GM19238 (cell line): ENCODE results near the gene CEP89.
"Not testable (repeated sequence)": the region's sequence is repeated elsewhere in the genome, so short reads cannot be mapped to it uniquely, and the experiment has no call there.

ENCODE experiments used
- DNase-seq: peaks from one replicate; pipeline ENCODE4 v3.0.0; 2011; ENCODE audit warnings: low spot score; ENCODE audit not compliant: insufficient read length

The CEP89 gene

GRCh38 chr19:32971715-32972540, at the start of gene CEP89, which contains the start of gene FAAP24:
Gene CEP89, minus strand, starts transcription at chr19:32971958. Its CDS starts 84 bp downstream, at chr19:32971874.
Gene FAAP24, plus strand, starts transcription at chr19:32972242. Its CDS starts 955 bp downstream, at chr19:32973197.
- DNase-seq, result peak; percentile 97

GRCh38 chr19:33010891-33011290, 39.1 kb upstream of the CEP89 start:
- DNase-seq, result not testable (repeated sequence)

GRCh38 chr19:33008738-33009137, 37.0 kb upstream of the CEP89 start:
- no peak for DNase-seq

DNA sequence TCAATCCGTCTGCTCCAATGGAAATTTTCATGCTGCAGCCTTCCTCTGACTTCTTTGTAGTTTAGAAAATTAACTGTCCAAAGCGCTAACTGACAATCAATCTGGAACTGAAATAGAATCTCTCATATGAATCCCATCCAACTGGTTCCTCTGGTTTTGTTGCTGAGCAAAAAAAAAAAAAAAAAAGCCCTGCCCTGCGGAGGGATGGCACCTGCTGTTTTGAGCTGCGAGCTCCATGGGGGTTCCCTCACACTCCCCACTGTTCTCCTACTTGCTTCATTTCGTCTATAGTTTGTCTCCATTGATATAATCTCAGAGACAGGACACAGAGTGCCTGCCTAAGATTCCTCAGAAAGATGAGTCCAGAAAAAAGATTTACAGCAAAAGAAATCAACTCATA, 33.7 kb upstream of the CEP89 start:
- DNase-seq, result no peak

- not testable (repeated sequence) for DNase-seq
Measured at GRCh38 chr19:33003424-33004024, 31.8 kb upstream of the CEP89 start.

DNA sequence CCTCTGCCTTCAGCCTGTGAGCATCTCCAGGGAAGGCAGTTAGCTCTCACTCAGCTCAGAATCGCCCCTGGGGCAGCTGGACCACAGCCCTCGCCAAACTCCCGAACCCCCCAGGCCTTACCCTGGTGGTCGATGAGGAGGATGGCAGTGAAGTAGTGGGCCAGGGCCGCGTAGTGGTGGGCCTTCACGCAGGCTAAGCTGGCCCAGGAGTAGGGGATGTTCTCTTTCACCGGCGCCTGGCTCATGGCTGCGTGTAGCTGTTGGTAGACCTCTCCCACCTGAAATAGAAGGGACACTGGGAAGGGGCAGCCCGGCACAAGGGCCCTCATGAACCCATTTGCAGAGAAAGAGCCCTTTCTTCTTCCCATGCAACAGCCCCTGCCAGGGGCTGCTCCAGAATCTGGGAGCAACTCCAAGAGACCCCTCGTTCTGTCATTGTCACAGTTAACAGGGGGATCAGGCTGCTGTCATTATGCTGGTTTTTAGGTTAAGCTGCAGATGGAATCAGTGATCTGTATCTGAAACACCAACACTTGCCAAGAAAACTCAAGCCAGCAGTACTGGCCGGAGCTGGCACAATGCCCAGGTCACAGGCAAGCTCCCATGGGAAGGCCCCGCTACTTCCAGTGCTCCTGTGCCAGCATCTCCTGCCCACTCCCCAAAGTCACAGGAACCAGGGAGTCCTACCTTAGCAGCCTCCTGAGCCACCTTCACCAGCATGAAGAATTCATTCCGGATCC, 30.5 kb upstream of the CEP89 start:
- not testable (repeated sequence) for DNase-seq

DNA sequence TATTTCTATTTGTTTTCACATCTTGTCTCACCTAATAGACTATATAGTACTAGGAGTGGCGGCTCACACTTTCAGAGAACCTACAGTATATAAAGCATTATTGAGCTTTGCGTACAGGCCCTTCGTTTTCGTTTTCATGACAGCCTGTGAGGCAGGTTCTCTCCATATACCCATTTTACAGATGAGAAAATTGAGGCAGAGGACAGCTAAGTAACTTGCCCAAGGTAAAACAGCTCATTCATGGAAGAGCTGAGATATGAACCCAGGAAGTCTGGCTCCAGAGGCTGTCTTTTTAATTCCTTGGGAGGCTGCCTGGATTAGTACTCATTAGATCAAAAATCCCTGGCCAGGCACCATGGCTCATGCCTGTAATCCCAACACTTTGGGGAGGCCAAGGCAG, 29.2 kb upstream of the CEP89 start:
- DNase-seq, result no peak

- no peak for DNase-seq
Measured at GRCh38 chr19:33000510-33000909, 28.8 kb upstream of the CEP89 start.

DNA sequence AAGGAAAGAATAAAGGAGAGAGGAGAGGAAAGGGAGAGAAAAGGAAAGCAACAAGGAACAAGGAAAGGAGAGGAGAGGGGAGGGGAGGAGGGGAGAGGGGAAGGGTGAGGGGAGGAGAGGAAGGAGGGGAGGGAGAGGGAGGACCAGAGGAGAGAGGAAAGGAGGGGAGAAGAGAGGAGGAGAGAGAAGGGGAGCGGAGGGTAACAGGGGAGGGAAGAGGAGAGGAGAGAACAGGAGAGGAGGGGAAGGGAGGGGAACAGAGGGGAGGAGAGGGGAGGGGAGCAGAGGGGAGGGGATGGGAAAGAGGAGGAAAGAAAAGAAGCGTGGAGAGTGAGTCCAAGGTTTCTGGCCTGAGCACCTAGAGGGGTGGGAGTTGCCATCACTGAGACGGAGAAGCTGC, 27.0 kb upstream of the CEP89 start:
- DNase-seq, result no peak

GRCh38 chr19:32997716-32998355, 26.1 kb upstream of the CEP89 start:
- DNase-seq, result no peak

DNA sequence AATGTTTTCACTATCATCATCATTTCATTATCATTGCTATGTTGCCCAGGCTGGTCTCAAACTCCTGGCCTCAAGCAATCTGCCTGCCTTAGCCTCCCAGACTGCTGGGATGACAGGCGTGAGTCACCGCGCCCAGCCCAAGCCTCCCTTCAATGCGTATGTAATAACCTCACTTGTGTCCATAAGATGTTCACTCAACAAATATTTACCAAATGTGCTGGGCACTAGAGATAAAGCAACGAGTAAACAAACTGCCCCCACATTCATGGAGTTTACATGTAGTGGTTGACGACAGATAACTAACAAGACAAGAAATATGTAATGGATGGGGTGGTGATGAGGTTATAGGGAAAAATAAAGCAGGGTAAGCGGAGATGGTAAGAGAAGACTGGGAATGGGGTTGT, 25.3 kb upstream of the CEP89 start:
- DNase-seq, result not testable (repeated sequence)

- not testable (repeated sequence) for DNase-seq
Measured at GRCh38 chr19:32995966-32996365, 24.2 kb upstream of the CEP89 start.

DNA sequence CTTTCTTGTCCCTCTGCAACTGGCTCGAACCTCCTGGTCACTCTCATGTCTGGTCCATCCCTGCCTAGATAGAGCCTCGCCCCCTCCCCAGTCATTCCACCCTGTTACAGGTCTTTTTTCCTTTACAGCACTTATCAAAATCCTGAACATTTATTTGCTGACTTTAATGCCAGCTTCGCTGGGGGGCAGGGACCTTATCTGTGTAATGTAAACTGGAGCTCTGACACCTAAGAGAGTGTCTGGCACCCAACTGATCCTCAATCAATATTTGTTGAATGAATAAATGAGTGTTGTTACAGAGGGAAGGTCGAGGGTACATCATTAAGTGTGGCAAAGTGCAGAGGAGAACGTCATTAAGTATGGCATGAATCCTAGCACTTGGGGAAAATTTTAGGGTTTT, 17.0 kb upstream of the CEP89 start:
- no peak for DNase-seq

DNA sequence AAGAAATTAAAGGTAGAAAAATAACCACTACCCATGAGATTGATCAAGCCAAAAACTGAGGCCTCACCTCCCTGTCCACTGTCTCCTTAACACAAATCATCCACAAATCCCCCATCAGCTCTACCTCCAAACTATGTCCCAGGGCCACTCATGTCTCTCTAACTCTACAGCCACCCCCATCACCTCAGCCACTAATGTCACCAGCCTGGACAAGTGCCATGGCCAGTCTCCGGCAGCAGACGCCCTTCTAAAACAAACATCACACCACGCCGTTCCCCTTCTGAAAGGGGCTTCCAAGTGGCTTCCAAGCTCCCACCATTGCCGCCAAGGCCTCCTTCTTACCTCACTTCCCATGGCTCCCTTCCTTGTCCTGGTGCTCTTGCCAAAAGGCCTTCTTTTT, 16.5 kb upstream of the CEP89 start:
- DNase-seq, result not testable (repeated sequence)

GRCh38 chr19:32982488-32982887, 10.7 kb upstream of the CEP89 start:
- DNase-seq, result not testable (repeated sequence)

GRCh38 chr19:32979807-32980206, 8.0 kb upstream of the CEP89 start:
- not testable (repeated sequence) for DNase-seq

- not testable (repeated sequence) for DNase-seq
Measured at GRCh38 chr19:32977813-32978212, 6.1 kb upstream of the CEP89 start.

GRCh38 chr19:32977280-32977679, 5.5 kb upstream of the CEP89 start:
- DNase-seq, result no peak

DNA sequence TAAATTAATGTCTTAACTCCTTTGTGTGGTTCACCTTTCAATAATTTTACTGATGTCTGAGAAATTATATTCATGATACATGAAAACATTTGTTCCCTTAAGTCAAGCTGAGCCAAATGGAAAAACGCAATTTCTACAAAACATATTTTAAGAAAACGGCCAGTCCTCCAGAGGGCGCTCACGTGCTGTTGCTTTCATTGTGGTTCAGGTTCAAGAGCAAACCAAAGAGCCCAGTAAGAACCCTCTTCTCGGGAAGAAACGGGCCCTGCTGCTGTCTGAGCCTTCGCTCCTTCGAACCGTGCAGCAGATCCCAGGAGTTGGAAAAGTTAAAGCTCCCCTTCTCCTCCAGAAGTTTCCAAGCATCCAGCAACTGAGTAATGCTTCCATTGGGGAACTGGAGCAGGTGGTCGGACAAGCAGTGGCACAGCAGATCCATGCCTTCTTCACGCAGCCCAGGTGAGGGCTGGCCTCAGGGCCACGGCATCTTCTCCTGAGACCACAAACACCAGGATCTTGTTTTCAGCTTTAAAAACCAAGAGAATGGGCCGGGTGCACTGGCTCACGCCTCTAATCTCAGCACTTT, 4.6 kb upstream of the CEP89 start:
- peak; percentile 8 for DNase-seq

DNA sequence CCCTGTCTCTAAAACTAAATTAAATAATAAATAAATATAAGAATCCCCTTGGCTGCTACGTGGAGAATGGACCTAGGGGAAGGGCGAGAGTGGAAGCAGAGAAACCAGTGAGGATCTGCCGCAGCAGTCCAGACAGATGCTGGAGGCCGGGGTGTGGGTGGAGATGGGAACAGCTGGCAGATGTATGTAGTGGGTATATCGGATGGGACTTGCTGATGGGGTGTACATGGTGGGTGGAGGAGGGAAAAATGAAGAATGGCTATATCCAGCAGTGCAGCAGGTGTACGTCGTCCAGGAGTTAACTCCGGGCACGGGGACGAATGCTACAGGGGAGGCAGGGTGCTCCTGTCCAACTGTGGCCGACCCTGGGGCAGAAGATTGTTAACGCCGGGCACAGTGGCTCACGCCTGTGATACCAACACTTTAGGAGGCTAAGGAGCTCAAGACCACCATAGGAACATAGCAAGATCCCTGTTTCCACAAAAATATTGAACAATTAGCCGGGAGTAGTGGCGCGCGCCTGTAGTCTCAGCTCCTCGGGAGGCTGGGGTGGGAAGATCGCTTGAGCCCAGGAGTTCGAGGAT, 654 bp downstream of the CEP89 start:
- DNase-seq, result no peak

DNA sequence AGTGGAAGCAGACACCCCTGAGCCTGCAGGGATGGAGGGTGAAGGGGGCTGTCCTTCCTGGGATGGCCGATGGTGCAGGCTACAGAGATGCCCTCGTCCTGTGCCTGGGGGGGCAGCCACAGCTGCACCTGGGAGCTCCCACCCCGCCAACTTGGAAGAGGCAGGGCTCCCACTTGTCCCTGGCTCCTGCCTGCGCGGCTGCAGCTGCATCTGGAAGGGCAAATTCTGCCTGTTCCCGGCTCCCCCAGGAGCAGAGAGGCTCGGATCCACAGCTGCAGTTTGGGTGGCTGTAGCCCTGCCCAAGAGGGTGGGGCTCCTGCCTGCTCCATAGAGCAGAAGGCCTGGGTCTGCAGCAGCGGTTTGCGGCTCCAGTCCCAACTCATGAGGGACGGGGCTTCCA, 2.2 kb downstream of the CEP89 start:
- DNase-seq, result no peak
